ENCODE data around the gene SEMA6A. TPM values are rescaled to one million over a fixed set of nuclear protein-coding genes. Genes with fewer than 3 reads are reported as not detected.

The SEMA6A gene
- total and polyA plus RNA-seq, 2 of the 13 experiments (the other 11 are each of a cell fraction or from before 2014, with no cell fraction given) = 5.1 to 6.5 TPM

DNA sequence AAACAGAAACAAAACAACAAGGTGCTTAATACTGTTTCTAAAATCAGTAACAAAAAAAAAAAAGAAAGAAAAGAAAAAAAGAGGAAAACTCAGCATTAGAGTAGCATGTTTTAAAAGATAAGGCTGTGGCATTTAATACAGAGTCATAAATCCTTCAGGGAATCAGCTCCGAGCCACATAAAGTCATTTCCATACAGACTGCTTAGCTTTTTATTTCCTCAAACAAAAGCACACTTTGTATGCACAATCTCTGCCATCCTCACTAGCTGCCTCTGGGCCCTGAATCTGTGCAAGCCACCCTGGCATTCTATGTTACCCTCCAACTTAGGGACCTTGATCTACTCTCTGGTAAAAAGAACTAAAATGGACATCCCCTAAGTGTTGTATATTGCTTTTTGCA lies 87.6 kb downstream of the SEMA6A start:
- Histone ChIP-seq H3K9ac (ENCODE audit: insufficient read depth, low read depth, low read length) (no peak overlapping the region), H3K79me2 (ENCODE audit: insufficient read depth, low read length) (no peaks in the 10 kb centered on the region), H3K36me3 (replicated peaks in 1 of 2; ENCODE audit: control insufficient read depth in 1 of 2, insufficient read depth in 2 of 2, low read length in 2 of 2) (peaks cover 0 to 9% of the 10 kb centered on the region in 2 experiments; a peak in 1 of 5 replicates), H3K4me3 (replicated peaks in 1 of 3; ENCODE audit: insufficient read depth in 1 of 3, low read depth in 2 of 3, low read length in 3 of 3) (no peak overlapping the region), H2AFZ (ENCODE audit: low read length) (no peak overlapping the region), H3K9me3 (ENCODE audit: low read length) (no peaks in the 10 kb centered on the region), H3K27ac (ENCODE audit: extremely low read length, insufficient read depth, low read length) (no peak overlapping the region), H3K4me1 (ENCODE audit: insufficient read depth, low read length) (no peaks in the 10 kb centered on the region), H3K4me2 (ENCODE audit: low read depth, low read length) (no peak overlapping the region), H3K27me3 (ENCODE audit: control insufficient read depth in 1 of 2, insufficient read depth in 2 of 2, low read length in 2 of 2) (no peaks in the 10 kb centered on the region), H4K20me1 (ENCODE audit: insufficient read depth, low read length) (no peaks in the 10 kb centered on the region)
- CTCF ChIA-PET (ENCODE audit: low intra/inter-chr PET ratio, low total read pairs) = no interaction called here
- in situ Hi-C loops (cut with HindIII; ENCODE audit: extremely low pct_ligation_motif_present, low pct_unique_long_range_greater_than_20kb) = no loop called here
- POLR2A ChIA-PET = no interaction called here
- intact Hi-C loops (cut with micrococcal nuclease; ENCODE audit: unreplicated experiment) = no loop called here
- ATAC-seq (no peak), FAIRE-seq (no peak), DNase-seq (ENCODE audit: low spot score) (no peak)
- 88% methylated on average over 1 of the region's 1 CpG for WGBS (ENCODE audit: low lambda C conversion rate)
- BruUV-seq (replicated peaks) = no TSS peak
- TF ChIP-seq ARID2 (CRISPR knock-in tag; IDR thresholded peaks at IDR 0.05; ENCODE audit: borderline replicate concordance) = no peak
- TF ChIP-seq, protein P1, sequence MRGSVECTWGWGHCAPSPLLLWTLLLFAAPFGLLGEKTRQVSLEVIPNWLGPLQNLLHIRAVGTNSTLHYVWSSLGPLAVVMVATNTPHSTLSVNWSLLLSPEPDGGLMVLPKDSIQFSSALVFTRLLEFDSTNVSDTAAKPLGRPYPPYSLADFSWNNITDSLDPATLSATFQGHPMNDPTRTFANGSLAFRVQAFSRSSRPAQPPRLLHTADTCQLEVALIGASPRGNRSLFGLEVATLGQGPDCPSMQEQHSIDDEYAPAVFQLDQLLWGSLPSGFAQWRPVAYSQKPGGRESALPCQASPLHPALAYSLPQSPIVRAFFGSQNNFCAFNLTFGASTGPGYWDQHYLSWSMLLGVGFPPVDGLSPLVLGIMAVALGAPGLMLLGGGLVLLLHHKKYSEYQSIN (CRISPR knock-in tag; IDR thresholded peaks at IDR 0.05; ENCODE audit: borderline replicate concordance) = no peak
- no peak for TF ChIP-seq E2F1 (CRISPR knock-in tag; IDR thresholded peaks at IDR 0.05)
- TF ChIP-seq ESRRA (CRISPR knock-in tag; IDR thresholded peaks at IDR 0.05; ENCODE audit: low read depth) = no peak
- no peak for TF ChIP-seq PHF8 (CRISPR knock-in tag; IDR thresholded peaks at IDR 0.05)
- TF ChIP-seq, protein P2, sequence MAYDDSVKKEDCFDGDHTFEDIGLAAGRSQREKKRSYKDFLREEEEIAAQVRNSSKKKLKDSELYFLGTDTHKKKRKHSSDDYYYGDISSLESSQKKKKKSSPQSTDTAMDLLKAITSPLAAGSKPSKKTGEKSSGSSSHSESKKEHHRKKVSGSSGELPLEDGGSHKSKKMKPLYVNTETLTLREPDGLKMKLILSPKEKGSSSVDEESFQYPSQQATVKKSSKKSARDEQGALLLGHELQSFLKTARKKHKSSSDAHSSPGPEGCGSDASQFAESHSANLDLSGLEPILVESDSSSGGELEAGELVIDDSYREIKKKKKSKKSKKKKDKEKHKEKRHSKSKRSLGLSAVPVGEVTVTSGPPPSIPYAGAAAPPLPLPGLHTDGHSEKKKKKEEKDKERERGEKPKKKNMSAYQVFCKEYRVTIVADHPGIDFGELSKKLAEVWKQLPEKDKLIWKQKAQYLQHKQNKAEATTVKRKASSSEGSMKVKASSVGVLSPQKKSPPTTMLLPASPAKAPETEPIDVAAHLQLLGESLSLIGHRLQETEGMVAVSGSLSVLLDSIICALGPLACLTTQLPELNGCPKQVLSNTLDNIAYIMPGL (CRISPR knock-in tag; IDR thresholded peaks at IDR 0.05; ENCODE audit: borderline replicate concordance in 1 of 2, low read depth in 1 of 2) = no peak
- TF ChIP-seq ZNF570 (CRISPR knock-in tag; IDR thresholded peaks at IDR 0.05; ENCODE audit: borderline replicate concordance) = no peak
- TF ChIP-seq, protein P3, sequence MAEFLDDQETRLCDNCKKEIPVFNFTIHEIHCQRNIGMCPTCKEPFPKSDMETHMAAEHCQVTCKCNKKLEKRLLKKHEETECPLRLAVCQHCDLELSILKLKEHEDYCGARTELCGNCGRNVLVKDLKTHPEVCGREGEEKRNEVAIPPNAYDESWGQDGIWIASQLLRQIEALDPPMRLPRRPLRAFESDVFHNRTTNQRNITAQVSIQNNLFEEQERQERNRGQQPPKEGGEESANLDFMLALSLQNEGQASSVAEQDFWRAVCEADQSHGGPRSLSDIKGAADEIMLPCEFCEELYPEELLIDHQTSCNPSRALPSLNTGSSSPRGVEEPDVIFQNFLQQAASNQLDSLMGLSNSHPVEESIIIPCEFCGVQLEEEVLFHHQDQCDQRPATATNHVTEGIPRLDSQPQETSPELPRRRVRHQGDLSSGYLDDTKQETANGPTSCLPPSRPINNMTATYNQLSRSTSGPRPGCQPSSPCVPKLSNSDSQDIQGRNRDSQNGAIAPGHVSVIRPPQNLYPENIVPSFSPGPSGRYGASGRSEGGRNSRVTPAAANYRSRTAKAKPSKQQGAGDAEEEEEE (CRISPR knock-in tag; IDR thresholded peaks at IDR 0.05; ENCODE audit: borderline replicate concordance) = no peak
- TF ChIP-seq KLF12 (CRISPR knock-in tag; IDR thresholded peaks at IDR 0.05; ENCODE audit: borderline replicate concordance) = no peak
- TF ChIP-seq, protein P4, sequence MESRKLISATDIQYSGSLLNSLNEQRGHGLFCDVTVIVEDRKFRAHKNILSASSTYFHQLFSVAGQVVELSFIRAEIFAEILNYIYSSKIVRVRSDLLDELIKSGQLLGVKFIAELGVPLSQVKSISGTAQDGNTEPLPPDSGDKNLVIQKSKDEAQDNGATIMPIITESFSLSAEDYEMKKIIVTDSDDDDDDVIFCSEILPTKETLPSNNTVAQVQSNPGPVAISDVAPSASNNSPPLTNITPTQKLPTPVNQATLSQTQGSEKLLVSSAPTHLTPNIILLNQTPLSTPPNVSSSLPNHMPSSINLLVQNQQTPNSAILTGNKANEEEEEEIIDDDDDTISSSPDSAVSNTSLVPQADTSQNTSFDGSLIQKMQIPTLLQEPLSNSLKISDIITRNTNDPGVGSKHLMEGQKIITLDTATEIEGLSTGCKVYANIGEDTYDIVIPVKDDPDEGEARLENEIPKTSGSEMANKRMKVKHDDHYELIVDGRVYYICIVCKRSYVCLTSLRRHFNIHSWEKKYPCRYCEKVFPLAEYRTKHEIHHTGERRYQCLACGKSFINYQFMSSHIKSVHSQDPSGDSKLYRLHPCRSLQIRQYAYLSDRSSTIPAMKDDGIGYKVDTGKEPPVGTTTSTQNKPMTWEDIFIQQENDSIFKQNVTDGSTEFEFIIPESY (CRISPR knock-in tag; IDR thresholded peaks at IDR 0.05) = no peak
- TF ChIP-seq, protein P5, sequence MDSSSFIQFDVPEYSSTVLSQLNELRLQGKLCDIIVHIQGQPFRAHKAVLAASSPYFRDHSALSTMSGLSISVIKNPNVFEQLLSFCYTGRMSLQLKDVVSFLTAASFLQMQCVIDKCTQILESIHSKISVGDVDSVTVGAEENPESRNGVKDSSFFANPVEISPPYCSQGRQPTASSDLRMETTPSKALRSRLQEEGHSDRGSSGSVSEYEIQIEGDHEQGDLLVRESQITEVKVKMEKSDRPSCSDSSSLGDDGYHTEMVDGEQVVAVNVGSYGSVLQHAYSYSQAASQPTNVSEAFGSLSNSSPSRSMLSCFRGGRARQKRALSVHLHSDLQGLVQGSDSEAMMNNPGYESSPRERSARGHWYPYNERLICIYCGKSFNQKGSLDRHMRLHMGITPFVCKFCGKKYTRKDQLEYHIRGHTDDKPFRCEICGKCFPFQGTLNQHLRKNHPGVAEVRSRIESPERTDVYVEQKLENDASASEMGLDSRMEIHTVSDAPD (CRISPR knock-in tag; IDR thresholded peaks at IDR 0.05) = no peak
- no peak for TF ChIP-seq ZNF761 (CRISPR knock-in tag; conservative IDR thresholded peaks at IDR 0.05)
- TF ChIP-seq, protein P6, sequence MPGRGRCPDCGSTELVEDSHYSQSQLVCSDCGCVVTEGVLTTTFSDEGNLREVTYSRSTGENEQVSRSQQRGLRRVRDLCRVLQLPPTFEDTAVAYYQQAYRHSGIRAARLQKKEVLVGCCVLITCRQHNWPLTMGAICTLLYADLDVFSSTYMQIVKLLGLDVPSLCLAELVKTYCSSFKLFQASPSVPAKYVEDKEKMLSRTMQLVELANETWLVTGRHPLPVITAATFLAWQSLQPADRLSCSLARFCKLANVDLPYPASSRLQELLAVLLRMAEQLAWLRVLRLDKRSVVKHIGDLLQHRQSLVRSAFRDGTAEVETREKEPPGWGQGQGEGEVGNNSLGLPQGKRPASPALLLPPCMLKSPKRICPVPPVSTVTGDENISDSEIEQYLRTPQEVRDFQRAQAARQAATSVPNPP (CRISPR knock-in tag; IDR thresholded peaks at IDR 0.05) = no peak

All from HepG2 (cell line).